ENCODE data around the gene TAMALIN.

TAMALIN gene

DNA sequence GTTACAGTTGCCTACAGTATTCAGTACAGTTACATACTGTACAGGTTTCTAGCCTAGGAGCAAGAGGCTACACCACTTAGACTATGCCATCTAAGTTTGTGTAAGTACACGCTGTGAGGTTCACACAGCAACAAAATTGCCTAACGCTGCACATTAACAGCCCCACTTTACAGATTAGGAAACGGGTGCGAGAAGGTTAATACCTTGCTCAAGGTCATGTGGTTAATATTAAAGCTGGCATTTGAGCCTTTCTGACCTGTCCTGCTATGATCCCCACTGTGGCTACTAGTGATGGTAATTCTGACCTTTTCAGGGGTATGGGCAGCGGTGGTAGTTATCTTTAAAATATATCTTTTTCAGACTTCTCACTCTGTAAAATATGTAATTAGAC, 34.3 kb upstream of the TAMALIN start:
- H3K4me1 ChIP-seq (ENCODE audit: control insufficient read depth, low read length): peaks cover 27% of the 10 kb centered on the region
- no peak for TF ChIP-seq EZH2phosphoT487 (IDR thresholded peaks at IDR 0.05; ENCODE audit: borderline replicate concordance, low read length)
- TF ChIP-seq, protein P1, sequence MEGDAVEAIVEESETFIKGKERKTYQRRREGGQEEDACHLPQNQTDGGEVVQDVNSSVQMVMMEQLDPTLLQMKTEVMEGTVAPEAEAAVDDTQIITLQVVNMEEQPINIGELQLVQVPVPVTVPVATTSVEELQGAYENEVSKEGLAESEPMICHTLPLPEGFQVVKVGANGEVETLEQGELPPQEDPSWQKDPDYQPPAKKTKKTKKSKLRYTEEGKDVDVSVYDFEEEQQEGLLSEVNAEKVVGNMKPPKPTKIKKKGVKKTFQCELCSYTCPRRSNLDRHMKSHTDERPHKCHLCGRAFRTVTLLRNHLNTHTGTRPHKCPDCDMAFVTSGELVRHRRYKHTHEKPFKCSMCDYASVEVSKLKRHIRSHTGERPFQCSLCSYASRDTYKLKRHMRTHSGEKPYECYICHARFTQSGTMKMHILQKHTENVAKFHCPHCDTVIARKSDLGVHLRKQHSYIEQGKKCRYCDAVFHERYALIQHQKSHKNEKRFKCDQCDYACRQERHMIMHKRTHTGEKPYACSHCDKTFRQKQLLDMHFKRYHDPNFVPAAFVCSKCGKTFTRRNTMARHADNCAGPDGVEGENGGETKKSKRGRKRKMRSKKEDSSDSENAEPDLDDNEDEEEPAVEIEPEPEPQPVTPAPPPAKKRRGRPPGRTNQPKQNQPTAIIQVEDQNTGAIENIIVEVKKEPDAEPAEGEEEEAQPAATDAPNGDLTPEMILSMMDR (IDR thresholded peaks at IDR 0.05; ENCODE audit: low read depth, low read length, poor library complexity, severe bottlenecking): no peak
- no peak overlapping the region for H3K4me3 ChIP-seq (ENCODE audit: low read length)
- H3K36me3 ChIP-seq (ENCODE audit: control insufficient read depth, low read length): peaks cover 12% of the 10 kb centered on the region
- no peaks in the 10 kb centered on the region for H3K9me2 ChIP-seq (replicated peaks; ENCODE audit: control insufficient read depth, low read length)
- no peak overlapping the region for H3K27ac ChIP-seq (ENCODE audit: low read depth, low read length)
- H3K9me3 ChIP-seq (ENCODE audit: control insufficient read depth, insufficient read depth, low read length): no peaks in the 10 kb centered on the region
- H4K20me1 ChIP-seq (ENCODE audit: control insufficient read depth, insufficient read depth, low read depth, low read length): peaks cover 19% of the 10 kb centered on the region
- H3K79me2 ChIP-seq (ENCODE audit: control insufficient read depth, low read length): peaks cover 38% of the 10 kb centered on the region
- H3F3A ChIP-seq (ENCODE audit: control insufficient read depth, insufficient read depth): peaks cover 5% of the 10 kb centered on the region
- H3K27me3 ChIP-seq (ENCODE audit: control insufficient read depth, low read length): no peaks in the 10 kb centered on the region
- no peak overlapping the region for H3K4me2 ChIP-seq (ENCODE audit: low read length)

DNA sequence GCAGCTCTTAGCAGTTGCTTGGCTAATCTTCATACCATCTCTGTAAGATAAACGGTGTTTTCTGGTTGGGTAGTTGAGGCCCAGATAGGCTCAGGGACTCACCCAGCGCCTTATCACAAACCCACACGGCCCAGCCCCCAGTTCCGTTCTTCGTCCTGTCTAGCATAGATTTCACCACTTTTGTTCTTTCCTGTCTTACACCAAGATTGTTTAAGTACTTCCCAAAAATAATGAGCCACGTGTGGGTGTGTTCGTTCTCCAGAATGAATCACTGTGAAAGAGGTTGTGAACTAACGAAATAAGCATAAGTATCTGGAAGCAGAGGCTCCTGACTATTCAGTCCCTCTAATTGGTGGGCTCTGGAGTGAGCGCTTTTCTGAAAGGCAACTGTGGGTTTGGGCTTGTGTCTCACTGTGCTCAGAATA, 33.9 kb upstream of the TAMALIN start:
- H3K27me3 ChIP-seq (ENCODE audit: control insufficient read depth, low read length): no peaks in the 10 kb centered on the region
- TF ChIP-seq, protein P1 (IDR thresholded peaks at IDR 0.05; ENCODE audit: low read depth, low read length, poor library complexity, severe bottlenecking): no peak
- TF ChIP-seq EZH2phosphoT487 (IDR thresholded peaks at IDR 0.05; ENCODE audit: borderline replicate concordance, low read length): no peak
- H3K4me1 ChIP-seq (ENCODE audit: control insufficient read depth, low read length): peaks cover 27% of the 10 kb centered on the region
- H3K27ac ChIP-seq (ENCODE audit: low read depth, low read length): no peak overlapping the region
- H3K4me2 ChIP-seq (ENCODE audit: low read length): no peak overlapping the region
- peaks cover 19% of the 10 kb centered on the region for H4K20me1 ChIP-seq (ENCODE audit: control insufficient read depth, insufficient read depth, low read depth, low read length)
- H3F3A ChIP-seq (ENCODE audit: control insufficient read depth, insufficient read depth): peaks cover 5% of the 10 kb centered on the region
- H3K36me3 ChIP-seq (ENCODE audit: control insufficient read depth, low read length): peaks cover 12% of the 10 kb centered on the region
- H3K9me3 ChIP-seq (ENCODE audit: control insufficient read depth, insufficient read depth, low read length): no peaks in the 10 kb centered on the region
- H3K4me3 ChIP-seq (ENCODE audit: low read length): no peak overlapping the region
- peaks cover 38% of the 10 kb centered on the region for H3K79me2 ChIP-seq (ENCODE audit: control insufficient read depth, low read length)
- no peaks in the 10 kb centered on the region for H3K9me2 ChIP-seq (replicated peaks; ENCODE audit: control insufficient read depth, low read length)

DNA sequence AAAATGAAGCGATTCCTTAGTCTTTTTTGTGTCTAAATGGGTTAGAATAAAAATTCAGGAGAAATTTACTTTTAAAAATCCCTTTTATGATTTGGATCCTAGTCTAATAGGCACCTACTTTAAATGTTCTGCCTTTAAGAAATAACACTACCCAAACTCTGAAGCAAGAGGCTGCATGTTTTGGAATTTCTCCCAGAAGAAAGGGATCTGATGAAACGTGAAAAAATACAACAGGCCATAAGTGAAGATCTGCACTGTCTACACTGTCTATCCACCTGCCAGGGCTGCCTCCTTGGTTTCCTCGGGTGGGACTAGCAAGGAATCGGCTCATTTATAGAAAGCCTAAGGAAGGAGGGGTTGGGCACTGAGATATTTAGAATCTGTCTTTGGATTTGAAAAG, 33.2 kb upstream of the TAMALIN start:
- Histone ChIP-seq H3F3A (ENCODE audit: control insufficient read depth, insufficient read depth) (peaks cover 5% of the 10 kb centered on the region), H3K9me3 (ENCODE audit: control insufficient read depth, insufficient read depth, low read length) (no peaks in the 10 kb centered on the region), H3K9me2 (replicated peaks; ENCODE audit: control insufficient read depth, low read length) (no peaks in the 10 kb centered on the region), H3K4me3 (ENCODE audit: low read length) (no peak overlapping the region), H3K4me1 (ENCODE audit: control insufficient read depth, low read length) (peaks cover 27% of the 10 kb centered on the region), H3K27ac (ENCODE audit: low read depth, low read length) (no peak overlapping the region), H3K4me2 (ENCODE audit: low read length) (no peak overlapping the region), H3K79me2 (ENCODE audit: control insufficient read depth, low read length) (peaks cover 36% of the 10 kb centered on the region), H4K20me1 (ENCODE audit: control insufficient read depth, insufficient read depth, low read depth, low read length) (peaks cover 19% of the 10 kb centered on the region), H3K36me3 (ENCODE audit: control insufficient read depth, low read length) (peaks cover 12% of the 10 kb centered on the region), H3K27me3 (ENCODE audit: control insufficient read depth, low read length) (no peaks in the 10 kb centered on the region)
- no peak for TF ChIP-seq EZH2phosphoT487 (IDR thresholded peaks at IDR 0.05; ENCODE audit: borderline replicate concordance, low read length)
- TF ChIP-seq, protein P1 (IDR thresholded peaks at IDR 0.05; ENCODE audit: low read depth, low read length, poor library complexity, severe bottlenecking): no peak

Data from DOHH2 (cell line).